OCI-LY3 (cell line): ENCODE data around the gene AKR1C1.
"Not testable (repeated sequence)": the region's sequence is repeated elsewhere in the genome, so short reads cannot be mapped to it uniquely, and the experiment has no call there.

Experiments used
- H2AFZ ChIP-seq: fragments of 200-600, 300-600 bp; shearing (Covaris generic); 2 replicates; pipeline ENCODE4 v1.6.0; 2014; ENCODE audit warnings: antibody characterized with exemption, low read depth, low read length
- H3K27ac ChIP-seq: fragments of 200-600, 300-600 bp; sonication (generic); 2 replicates; pipeline ENCODE4 v1.5.1; 2014; ENCODE audit warnings: mild to moderate bottlenecking, low read length, moderate library complexity, mixed read lengths
- H3K27me3 ChIP-seq: fragments of 200-600, 300-600 bp; sonication (generic); 2 replicates; pipeline ENCODE4 v1.6.1; 2014; ENCODE audit warnings: low read depth, low read length, mixed read lengths
- H3K36me3 ChIP-seq: fragments of 200-600, 300-600 bp; sonication (generic); replicated peaks from 2 replicates; pipeline ENCODE3; 2014; ENCODE audit warnings: low read depth, low read length, mixed read lengths
- H3K4me1 ChIP-seq: fragments of 300-600, 200-600 bp; sonication (generic); 2 replicates; pipeline ENCODE4 v1.6.1; 2014; ENCODE audit warnings: low read length, mixed read lengths
- H3K4me2 ChIP-seq: fragments of 200-600, 300-600 bp; sonication (generic); 2 replicates; pipeline ENCODE4 v1.6.1; 2014; ENCODE audit warnings: low read length, mixed read lengths
- H3K4me3 ChIP-seq: fragments of 300-600, 200-600 bp; sonication (generic); 2 replicates; pipeline ENCODE4 v1.5.1; 2014; ENCODE audit warnings: antibody characterized with exemption, mild to moderate bottlenecking, low read length, moderate library complexity
- H3K79me2 ChIP-seq: fragments of 300-600, 200-600 bp; shearing (Covaris generic); 2 replicates; pipeline ENCODE4 v1.6.1; 2014; ENCODE audit warnings: mild to moderate bottlenecking, low read length, mixed read lengths
- H3K9ac ChIP-seq: fragments of 300-600, 200-600 bp; shearing (Covaris generic); 2 replicates; pipeline ENCODE4 v1.6.0; 2014; ENCODE audit warnings: mild to moderate bottlenecking, low read length, moderate library complexity
- H3K9me3 ChIP-seq: fragments of 200-600, 300-600 bp; shearing (Covaris generic); 2 replicates; pipeline ENCODE4 v1.6.1; 2014; ENCODE audit warnings: low read length, mixed read lengths; ENCODE audit not compliant: insufficient read depth
- H4K20me1 ChIP-seq: fragments of 200-600, 300-600 bp; sonication (generic); 2 replicates; pipeline ENCODE4 v1.6.1; 2016; ENCODE audit warnings: low read length, mixed read lengths; ENCODE audit not compliant: insufficient read depth

Gene AKR1C1

GRCh38 chr10:4963815-4964154, 570 bp downstream of the AKR1C1 start:
- H3K27me3 ChIP-seq, H4K20me1 ChIP-seq, H3K4me3 ChIP-seq, H3K27ac ChIP-seq, H3K4me2 ChIP-seq, H3K4me1 ChIP-seq, H3K9me3 ChIP-seq, H3K79me2 ChIP-seq, H3K36me3 ChIP-seq, H3K9ac ChIP-seq, H2AFZ ChIP-seq: not testable (repeated sequence)

- H3K36me3 ChIP-seq, H3K4me3 ChIP-seq, H3K9ac ChIP-seq, H2AFZ ChIP-seq, H3K27me3 ChIP-seq, H4K20me1 ChIP-seq, H3K27ac ChIP-seq, H3K4me2 ChIP-seq, H3K4me1 ChIP-seq, H3K79me2 ChIP-seq, H3K9me3 ChIP-seq: not testable (repeated sequence)
Observed at GRCh38 chr10:4965763-4966162, 2.5 kb downstream of the AKR1C1 start.

- not testable (repeated sequence) for H3K79me2 ChIP-seq, H4K20me1 ChIP-seq, H3K4me2 ChIP-seq, H3K9me3 ChIP-seq, H3K4me3 ChIP-seq, H3K9ac ChIP-seq, H3K4me1 ChIP-seq, H3K36me3 ChIP-seq, H3K27ac ChIP-seq, H3K27me3 ChIP-seq, H2AFZ ChIP-seq
Observed at GRCh38 chr10:4967189-4967588, 4.0 kb downstream of the AKR1C1 start.

- H3K9me3 ChIP-seq, H3K4me1 ChIP-seq, H3K79me2 ChIP-seq, H3K4me2 ChIP-seq, H3K27ac ChIP-seq, H3K9ac ChIP-seq, H3K4me3 ChIP-seq, H3K36me3 ChIP-seq, H3K27me3 ChIP-seq, H4K20me1 ChIP-seq, H2AFZ ChIP-seq: not testable (repeated sequence)
Observed at GRCh38 chr10:4969289-4969688, 6.1 kb downstream of the AKR1C1 start.

- not testable (repeated sequence) for H3K4me3 ChIP-seq, H3K9me3 ChIP-seq, H3K27me3 ChIP-seq, H3K4me1 ChIP-seq, H3K79me2 ChIP-seq, H3K9ac ChIP-seq, H3K27ac ChIP-seq, H3K4me2 ChIP-seq, H3K36me3 ChIP-seq, H4K20me1 ChIP-seq, H2AFZ ChIP-seq
Observed at GRCh38 chr10:4970362-4970761, 7.1 kb downstream of the AKR1C1 start.

- not testable (repeated sequence) for H3K9ac ChIP-seq, H3K4me3 ChIP-seq, H3K9me3 ChIP-seq, H3K4me2 ChIP-seq, H3K27ac ChIP-seq, H2AFZ ChIP-seq, H3K27me3 ChIP-seq, H3K36me3 ChIP-seq, H3K4me1 ChIP-seq, H3K79me2 ChIP-seq, H4K20me1 ChIP-seq
Observed at GRCh38 chr10:4972369-4973142, 9.3 kb downstream of the AKR1C1 start.

GRCh38 chr10:4973294-4973693, 10.1 kb downstream of the AKR1C1 start:
- not testable (repeated sequence) for H3K4me1 ChIP-seq, H3K9ac ChIP-seq, H3K4me3 ChIP-seq, H3K36me3 ChIP-seq, H3K9me3 ChIP-seq, H3K27ac ChIP-seq, H3K27me3 ChIP-seq, H3K79me2 ChIP-seq, H4K20me1 ChIP-seq, H3K4me2 ChIP-seq, H2AFZ ChIP-seq

GRCh38 chr10:4974400-4974799, 11.2 kb downstream of the AKR1C1 start:
- H3K4me1 ChIP-seq, H3K9me3 ChIP-seq, H2AFZ ChIP-seq, H3K36me3 ChIP-seq, H4K20me1 ChIP-seq, H3K9ac ChIP-seq, H3K79me2 ChIP-seq, H3K27ac ChIP-seq, H3K27me3 ChIP-seq, H3K4me3 ChIP-seq, H3K4me2 ChIP-seq: not testable (repeated sequence)
